Fibroblast of villous mesenchyme (primary cell): ENCODE results near the gene LAPTM5. TPM values are rescaled to one million over a fixed set of nuclear protein-coding genes. Genes with fewer than 3 reads are reported as not detected.

Experiments used
- DNase-seq: peaks from one replicate; pipeline ENCODE4 v3.0.0-alpha.2; 2010; ENCODE audit warnings: low read depth
- H3K4me3 ChIP-seq: 2 replicates; pipeline ENCODE4 v1.5.1; 2011; ENCODE audit warnings: low read depth, mild to moderate bottlenecking, low read length
- total RNA-seq: library from RNA; depleted of rRNA; stranded (reverse); fragments of >200 nt; gene quantifications from 2 replicates; pipeline ENCODE4 v1.2.3, GENCODE V29; 2012
- TF ChIP-seq, protein P1 (sequence below): IDR thresholded peaks from 2 replicates; pipeline ENCODE4 v1.5.1; 2012; ENCODE audit warnings: low read depth, mild to moderate bottlenecking, low read length; ENCODE audit not compliant: insufficient read depth

Gene LAPTM5
- total RNA-seq, 1 donor: not detected

DNA sequence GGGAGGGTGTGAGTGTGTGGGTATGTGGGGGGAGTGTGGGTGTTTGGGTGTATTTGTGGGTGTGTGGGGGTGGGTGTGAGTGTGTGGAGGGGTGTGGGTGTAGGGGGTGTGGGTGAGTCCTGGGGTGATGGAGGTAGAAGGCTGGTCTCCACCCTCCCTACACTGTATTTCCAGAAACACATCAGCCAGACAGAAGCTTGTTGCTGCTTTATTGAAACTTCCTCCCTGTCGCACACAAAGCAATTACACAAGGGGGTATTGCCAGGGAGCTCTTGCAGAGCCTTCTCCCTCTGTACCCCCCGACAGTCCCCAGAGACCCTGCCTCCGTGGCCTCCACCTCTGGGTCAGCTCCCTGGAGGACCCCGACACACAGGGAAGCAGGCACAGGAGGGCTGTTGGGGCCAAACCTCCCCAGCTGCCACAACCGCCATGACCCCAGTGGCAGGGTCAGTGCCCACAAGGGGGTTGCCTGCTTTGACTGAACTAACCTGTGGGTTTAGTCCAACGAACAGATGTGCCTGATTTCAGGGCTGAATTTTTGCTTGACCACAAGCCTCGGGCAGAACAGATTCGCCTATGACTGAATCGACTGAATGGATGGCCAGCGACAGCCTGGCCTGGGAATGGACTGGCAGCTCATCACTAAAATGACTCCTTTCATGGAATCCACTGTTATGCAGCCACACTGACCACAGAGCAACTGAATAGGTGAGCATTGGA lies 25.1 kb downstream of the LAPTM5 start:
- no peak for DNase-seq
- H3K4me3 ChIP-seq: no peak overlapping the region
- TF ChIP-seq, protein P1, sequence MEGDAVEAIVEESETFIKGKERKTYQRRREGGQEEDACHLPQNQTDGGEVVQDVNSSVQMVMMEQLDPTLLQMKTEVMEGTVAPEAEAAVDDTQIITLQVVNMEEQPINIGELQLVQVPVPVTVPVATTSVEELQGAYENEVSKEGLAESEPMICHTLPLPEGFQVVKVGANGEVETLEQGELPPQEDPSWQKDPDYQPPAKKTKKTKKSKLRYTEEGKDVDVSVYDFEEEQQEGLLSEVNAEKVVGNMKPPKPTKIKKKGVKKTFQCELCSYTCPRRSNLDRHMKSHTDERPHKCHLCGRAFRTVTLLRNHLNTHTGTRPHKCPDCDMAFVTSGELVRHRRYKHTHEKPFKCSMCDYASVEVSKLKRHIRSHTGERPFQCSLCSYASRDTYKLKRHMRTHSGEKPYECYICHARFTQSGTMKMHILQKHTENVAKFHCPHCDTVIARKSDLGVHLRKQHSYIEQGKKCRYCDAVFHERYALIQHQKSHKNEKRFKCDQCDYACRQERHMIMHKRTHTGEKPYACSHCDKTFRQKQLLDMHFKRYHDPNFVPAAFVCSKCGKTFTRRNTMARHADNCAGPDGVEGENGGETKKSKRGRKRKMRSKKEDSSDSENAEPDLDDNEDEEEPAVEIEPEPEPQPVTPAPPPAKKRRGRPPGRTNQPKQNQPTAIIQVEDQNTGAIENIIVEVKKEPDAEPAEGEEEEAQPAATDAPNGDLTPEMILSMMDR: no peak

DNA sequence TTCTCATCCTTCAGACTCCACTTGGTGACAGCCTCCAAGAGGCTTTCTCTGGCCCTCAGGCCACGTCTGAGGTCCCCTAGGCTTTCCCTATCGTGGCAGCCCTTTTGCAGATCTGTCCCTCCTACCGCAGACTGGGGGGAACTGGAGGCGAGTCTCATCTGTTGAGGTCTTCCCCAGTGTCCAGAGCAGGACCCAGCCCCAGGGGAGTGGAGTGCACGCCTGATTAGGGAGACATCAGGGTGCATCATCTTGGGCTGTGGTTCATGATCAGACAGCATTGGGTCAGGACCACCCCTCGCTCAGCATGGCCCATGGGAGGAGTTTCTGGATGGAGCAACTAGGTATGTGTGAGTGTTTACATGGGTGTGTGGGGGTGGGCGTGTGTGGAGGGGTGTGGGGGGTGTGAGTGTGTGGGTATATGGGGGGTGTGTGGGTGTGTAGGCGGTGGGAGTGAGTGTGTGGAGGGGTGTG lies 25.7 kb downstream of the LAPTM5 start:
- no peak for DNase-seq
- no peak overlapping the region for H3K4me3 ChIP-seq
- TF ChIP-seq, protein P1: no peak

DNA sequence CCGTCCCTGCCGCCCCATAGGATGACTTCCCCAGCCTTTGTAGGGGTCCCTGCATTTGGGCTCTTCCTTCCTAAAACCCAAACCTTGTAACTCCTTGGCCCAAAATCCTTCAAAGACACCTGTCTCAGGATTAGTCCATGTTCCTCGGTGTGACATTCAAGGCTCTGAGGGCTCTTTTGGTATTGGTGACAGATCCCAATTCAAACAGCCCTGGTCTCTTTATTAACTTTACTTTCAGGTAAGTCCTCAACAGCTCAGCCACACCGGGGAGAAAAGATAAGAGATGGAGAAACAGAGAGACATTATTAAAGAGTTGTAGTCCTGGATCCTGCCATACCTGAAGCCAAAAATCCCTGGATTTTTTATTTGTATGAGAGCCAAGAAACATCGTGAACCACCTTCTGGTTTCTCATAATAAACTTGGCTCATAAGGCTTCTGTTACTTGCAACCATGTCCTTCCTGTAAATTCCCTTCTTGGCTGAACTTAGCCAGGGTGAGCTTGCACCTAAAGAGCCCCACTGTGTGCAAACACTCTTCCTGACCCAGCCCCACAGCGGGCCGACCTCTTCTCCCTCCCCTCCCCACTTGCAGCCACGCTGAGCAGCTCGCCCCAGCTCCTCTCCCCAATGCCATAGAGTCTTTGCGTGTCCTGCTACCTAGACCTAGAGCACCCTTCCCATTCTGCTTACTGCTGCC lies 26.3 kb downstream of the LAPTM5 start:
- TF ChIP-seq, protein P1: no peak
- H3K4me3 ChIP-seq: no peak overlapping the region
- DNase-seq: no peak

DNA sequence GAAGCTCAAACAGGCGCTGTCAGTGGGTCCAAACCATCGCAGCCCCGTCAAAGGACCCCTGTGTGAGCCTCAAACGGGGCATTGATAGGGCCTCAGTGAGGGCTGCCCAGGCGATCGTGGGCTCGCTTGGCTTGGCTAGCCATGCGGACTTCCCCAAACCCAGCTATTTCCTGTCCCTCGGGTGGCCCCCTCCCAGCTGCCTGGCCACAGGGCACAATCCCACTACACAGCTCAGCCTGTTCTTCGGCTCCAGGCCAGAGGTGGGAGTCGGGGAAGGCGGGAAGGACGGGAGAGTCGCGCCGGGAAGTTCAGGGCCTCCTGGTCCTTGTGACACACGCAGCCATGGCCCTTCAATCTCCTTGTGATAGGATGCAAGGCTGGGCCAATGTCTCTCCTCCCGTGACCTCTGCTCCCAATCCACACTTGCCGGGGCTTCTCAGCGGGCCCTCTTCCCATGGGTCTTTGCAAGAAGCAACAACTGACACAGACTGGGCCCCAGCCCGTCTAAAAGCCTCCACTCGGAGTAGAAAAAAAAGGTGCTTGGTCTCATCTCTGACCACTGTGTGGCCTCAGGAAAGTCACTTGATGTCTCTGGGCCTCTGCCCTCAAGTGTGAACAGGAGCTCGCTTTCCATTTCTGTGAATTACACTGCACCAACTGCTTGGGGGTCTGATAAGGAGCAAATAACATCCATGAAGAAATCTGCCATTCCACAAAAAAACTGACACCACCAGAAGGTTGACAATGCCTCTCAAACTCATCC lies 27.0 kb downstream of the LAPTM5 start:
- H3K4me3 ChIP-seq: no peak overlapping the region
- no peak for DNase-seq
- TF ChIP-seq, protein P1: no peak

DNA sequence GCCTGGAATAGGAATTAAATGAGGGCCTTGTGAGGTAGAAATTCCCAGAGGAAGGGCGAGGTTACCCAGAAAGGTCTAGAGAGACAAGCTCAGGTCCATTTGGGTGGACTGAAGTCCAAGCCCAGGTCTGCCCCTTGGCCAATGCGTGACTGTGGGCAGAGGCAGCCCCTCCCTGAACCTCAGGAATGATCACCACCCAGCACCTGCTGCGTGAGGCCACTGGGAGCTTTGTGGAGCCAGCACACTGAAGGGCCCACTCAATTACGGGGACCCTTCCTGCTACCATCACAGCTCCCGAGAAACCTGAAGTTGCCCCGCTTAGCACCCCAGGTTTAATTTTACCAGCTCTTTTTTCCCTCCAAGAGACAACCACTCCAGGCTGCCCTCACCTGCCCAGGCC lies 27.7 kb downstream of the LAPTM5 start:
- no peak for DNase-seq
- no peak overlapping the region for H3K4me3 ChIP-seq
- TF ChIP-seq, protein P1: no peak

DNA sequence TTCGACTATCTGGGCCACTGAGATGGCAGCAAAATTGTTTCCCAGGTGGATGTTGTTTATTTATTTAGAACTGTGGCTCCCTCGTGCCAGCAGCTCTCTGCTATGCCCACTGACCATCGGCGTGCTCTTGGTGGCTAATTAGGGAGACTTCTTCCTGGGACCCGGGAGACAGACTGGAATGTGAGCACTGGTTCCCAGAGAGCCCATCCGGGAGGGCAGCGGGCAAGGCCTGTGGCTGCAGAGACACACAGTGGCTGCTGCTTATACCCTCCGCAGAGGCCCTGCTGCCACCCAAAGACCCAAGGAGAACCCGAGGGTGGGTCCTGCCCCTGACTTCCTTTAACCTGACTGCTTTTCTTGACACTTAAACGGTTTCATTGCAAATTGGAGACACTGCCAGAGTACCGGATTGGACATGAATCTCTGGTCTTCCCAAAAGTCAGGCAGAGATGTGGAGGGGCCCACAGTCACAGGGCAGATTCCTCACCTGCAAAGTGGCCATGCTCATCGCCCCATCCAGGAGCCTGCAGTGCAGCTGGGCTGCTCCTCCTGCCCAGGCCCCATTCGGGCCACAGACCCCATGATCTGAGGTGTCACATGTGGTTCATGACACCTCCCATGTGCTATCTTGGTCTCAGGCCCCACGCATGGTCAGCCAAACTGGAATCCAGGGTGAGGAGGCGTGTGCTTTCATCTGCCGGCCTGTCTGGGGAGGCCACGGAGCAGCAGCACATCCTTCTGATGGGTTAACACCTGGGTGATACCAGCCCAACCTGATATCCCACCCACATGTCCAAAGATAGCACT lies 28.5 kb downstream of the LAPTM5 start:
- H3K4me3 ChIP-seq: no peak overlapping the region
- TF ChIP-seq, protein P1: no peak
- DNase-seq: no peak
